Testis (tissue), 3 donors: ENCODE data around the gene CDH4. TPM values are rescaled to one million over a fixed set of nuclear protein-coding genes. Genes with fewer than 3 reads are reported as not detected.

Experiments
- DNase-seq: peaks from one replicate; pipeline ENCODE4 v3.0.0-alpha.2; 2019
- H3K27ac ChIP-seq, 2 donors: fragments of 200-600 bp; sonication (generic); one replicate each; pipeline ENCODE4 v1.5.1; 2019
- H3K27me3 ChIP-seq: fragments of 200-600 bp; sonication (generic); one replicate; pipeline ENCODE4 v1.5.1; 2019
- H3K36me3 ChIP-seq: fragments of 200-600 bp; sonication (generic); one replicate; pipeline ENCODE4 v1.5.1; 2017; ENCODE audit warnings: low read depth; ENCODE audit errors: missing control alignments
- H3K4me1 ChIP-seq: fragments of 200-600 bp; sonication (generic); one replicate; pipeline ENCODE4 v1.5.1; 2019
- H3K4me3 ChIP-seq, 2 donors: fragments of 200-600 bp; sonication (generic); one replicate each; pipeline ENCODE4 v1.5.1; 2017 to 2019
- H3K9me3 ChIP-seq: fragments of 200-600 bp; sonication (generic); one replicate; pipeline ENCODE4 v1.5.1; 2017
- POLR2A ChIP-seq: fragments of 450-650 bp; IDR thresholded peaks from one replicate; pipeline ENCODE4 v1.6.1; 2017; ENCODE audit warnings: antibody characterized with exemption, mild to moderate bottlenecking, moderate library complexity
- WGBS, 2 donors: methylation state at CpG; one replicate each; pipeline ENCODE4 v1.1.5; 2018; 5-methylcytosine and 5-hydroxymethylcytosine counted together
- intact Hi-C: fragments of 100-400 bp; cut with DNase I; formaldehyde crosslinking; loops from one replicate; pipeline ENCODE4 v1.15.1; 2023; ENCODE audit warnings: low total_unique reads
- polyA plus RNA-seq: library from polyadenylated mRNA; stranded (reverse); fragments of 350-450 nt; fragmentation: Illumina TruSeq; extraction: RNeasy Lipid Tissue Mini Kit (QIAGEN cat#74804); gene quantifications from one replicate; pipeline ENCODE4 v1.2.3, GENCODE V29; 2014; ENCODE audit warnings: low read depth, low replicate concordance; ENCODE audit not compliant: insufficient read depth
- total RNA-seq, 2 donors: library from RNA; depleted of rRNA; stranded (reverse); fragments of >200 nt; gene quantifications; one replicate each; pipeline ENCODE4 v1.2.3, GENCODE V29; 2016
- TF ChIP-seq, protein P1 (sequence below), 3 experiments: fragments of 450-650 bp in 2 of 3; fragments of 200-600 bp in 1 of 3; sonication (generic) in 1 of 3; IDR thresholded peaks; one replicate each; pipeline ENCODE4 v1.5.1; 2016 to 2019; ENCODE audit warnings: antibody characterized with exemption in 3 of 3, mild to moderate bottlenecking in 2 of 3, moderate library complexity in 1 of 3

The CDH4 gene
- total and polyA plus RNA-seq, 3 donors from 2014 or later = 1.4 to 3.3 (median 1.9) TPM

DNA sequence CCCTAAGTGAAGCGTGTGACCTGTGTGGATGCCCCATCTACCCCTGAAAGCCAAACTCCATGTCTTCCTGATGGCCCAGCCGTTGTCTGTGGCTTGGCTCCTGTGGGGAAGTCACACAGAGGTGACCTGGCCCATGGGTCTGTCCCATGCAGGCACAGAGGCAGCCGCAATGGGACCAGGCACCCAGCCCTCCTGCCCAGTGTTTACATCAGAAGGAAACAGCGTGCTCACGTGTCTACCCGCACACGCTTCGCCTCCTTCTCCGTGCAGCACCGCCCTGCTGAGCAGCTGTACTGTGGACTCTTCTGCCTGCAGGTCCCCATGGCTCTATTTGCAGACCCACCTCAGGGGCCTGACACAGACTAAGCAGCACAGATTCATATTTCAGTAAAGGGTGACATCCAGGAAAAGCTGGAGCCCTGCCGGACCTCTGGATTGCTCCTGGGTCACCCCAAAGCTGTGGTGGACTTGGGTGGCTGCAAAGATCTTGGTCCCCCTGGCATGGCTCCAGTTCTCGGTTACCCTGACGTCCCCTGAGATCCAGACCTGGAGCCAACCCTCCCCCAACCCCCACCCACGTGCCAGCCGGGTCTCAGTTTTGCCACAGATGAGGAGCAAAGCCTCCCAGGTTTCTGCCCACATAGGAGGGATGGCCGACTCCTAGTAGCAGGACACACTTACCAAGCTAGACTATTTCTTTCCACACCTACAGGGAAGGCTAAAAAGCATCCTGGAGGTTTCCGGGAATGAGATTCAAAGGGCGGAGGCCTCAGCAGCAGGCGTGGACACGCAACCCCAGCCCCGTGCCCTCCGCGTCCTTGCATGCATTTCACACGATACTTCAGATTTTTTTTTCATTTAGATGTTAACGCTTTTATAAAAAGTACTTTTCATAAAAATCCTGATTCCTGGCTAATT is 120.3 kb downstream of the CDH4 start:
- intact Hi-C loops = no loop called here
- TF ChIP-seq, protein P1, sequence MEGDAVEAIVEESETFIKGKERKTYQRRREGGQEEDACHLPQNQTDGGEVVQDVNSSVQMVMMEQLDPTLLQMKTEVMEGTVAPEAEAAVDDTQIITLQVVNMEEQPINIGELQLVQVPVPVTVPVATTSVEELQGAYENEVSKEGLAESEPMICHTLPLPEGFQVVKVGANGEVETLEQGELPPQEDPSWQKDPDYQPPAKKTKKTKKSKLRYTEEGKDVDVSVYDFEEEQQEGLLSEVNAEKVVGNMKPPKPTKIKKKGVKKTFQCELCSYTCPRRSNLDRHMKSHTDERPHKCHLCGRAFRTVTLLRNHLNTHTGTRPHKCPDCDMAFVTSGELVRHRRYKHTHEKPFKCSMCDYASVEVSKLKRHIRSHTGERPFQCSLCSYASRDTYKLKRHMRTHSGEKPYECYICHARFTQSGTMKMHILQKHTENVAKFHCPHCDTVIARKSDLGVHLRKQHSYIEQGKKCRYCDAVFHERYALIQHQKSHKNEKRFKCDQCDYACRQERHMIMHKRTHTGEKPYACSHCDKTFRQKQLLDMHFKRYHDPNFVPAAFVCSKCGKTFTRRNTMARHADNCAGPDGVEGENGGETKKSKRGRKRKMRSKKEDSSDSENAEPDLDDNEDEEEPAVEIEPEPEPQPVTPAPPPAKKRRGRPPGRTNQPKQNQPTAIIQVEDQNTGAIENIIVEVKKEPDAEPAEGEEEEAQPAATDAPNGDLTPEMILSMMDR (IDR thresholded peaks at IDR 0.05) = no peak
- no peak for TF ChIP-seq POLR2A
- 92 to 93% methylated on average over 13 to 25 of the region's 25 CpGs for WGBS, 2 donors
- Histone ChIP-seq H3K4me3 (no peak overlapping the region), H3K27ac (no peak overlapping the region), H3K27me3 (no peaks in the 10 kb centered on the region), H3K36me3 (no peaks in the 10 kb centered on the region), H3K4me1 (no peaks in the 10 kb centered on the region), H3K9me3 (no peaks in the 10 kb centered on the region)
- DNase-seq = no peak

DNA sequence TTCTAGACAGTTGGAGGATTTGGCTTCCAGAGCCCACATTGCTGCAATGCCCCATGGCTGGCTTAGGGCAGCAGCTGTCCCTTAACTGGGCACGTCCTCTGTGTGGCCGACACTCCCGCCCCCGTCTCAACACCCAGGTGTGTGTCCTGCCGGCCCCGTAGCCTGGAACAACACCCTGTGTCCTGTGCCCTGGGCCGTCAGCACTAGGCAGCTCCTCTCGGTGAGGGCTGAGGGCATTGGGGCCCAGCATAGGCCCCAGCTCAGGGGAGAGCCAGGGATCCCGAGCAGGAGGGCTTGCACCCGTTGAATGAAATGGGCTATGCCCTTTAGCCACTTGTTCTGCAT is 121.0 kb downstream of the CDH4 start:
- H3K27ac ChIP-seq = no peak overlapping the region
- no peaks in the 10 kb centered on the region for H3K27me3 ChIP-seq
- no peak for DNase-seq
- no peaks in the 10 kb centered on the region for H3K9me3 ChIP-seq
- TF ChIP-seq, protein P1 (IDR thresholded peaks at IDR 0.05) = no peak
- TF ChIP-seq POLR2A = no peak
- H3K4me1 ChIP-seq = no peaks in the 10 kb centered on the region
- intact Hi-C loops = no loop called here
- WGBS, 2 donors = 71 to 82% methylated on average over 8 to 10 of the region's 10 CpGs
- H3K4me3 ChIP-seq = no peak overlapping the region
- H3K36me3 ChIP-seq = no peaks in the 10 kb centered on the region

DNA sequence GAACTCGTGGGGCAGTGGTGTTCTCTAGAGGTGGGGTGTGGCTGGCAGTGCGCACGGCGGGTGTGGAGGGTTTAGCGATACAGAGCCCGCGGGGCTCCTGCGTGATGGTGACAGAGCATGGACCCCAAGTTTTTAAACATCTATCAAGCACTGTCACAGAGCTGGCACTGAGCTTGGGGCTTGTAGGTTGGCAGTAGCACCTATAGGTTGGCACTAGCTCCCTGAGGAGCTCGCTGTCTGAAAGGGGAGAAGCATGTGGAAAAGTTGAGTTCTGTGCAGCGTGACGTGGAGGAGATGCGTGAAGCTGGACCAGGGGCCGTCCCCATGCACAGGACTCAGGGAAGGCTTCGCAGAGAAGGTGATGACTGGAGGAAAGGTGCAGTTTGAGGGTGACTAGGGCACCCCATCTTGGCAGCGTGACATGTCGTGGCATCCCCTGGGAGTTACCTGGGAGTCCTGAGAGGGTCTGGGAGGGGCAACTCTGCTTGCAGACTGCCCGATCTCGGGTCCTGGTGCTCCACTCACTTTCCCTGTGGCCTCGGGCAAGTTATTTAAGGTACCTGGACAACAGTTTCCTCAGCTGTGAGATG is 122.0 kb downstream of the CDH4 start:
- no peak for TF ChIP-seq POLR2A
- TF ChIP-seq, protein P1 (IDR thresholded peaks at IDR 0.05) = no peak
- Histone ChIP-seq H3K36me3 (no peaks in the 10 kb centered on the region), H3K9me3 (no peaks in the 10 kb centered on the region)

DNA sequence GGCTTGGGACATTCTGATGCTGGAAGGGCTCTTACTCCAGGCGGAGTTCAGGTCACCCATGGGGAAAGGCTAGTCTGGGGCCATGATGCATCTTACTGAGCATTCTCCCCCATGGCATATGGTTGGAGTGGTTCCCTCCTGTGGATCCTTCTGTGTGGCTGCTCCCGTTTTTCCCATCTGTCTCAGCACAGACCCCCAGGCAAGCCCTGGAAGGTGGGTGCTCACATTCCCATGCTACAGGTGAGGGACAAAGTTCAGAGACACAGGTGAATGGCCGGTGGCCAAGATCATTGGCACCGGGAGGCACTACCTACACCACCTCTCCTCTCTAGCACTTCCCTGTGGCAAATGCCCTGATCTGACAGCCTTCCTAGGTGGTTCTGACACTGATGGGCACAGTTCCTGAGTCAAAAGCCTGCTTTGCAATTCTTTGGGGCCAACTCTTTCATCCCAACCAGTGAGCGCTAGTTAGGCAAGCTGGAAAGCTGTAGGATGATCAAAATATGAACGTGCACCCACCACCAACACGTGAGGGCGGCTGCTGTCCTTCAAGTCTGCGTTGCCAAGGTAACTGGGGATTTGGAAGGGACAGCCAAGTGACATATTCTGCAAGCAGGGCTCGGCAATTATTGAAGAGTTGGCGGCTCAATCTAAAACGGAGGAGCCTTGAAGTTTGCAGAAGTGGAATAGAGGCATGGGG is 124.6 kb downstream of the CDH4 start:
- H3K36me3 ChIP-seq = no peaks in the 10 kb centered on the region
- H3K4me1 ChIP-seq = no peaks in the 10 kb centered on the region
- no peak for DNase-seq
- H3K27ac ChIP-seq = no peak overlapping the region
- no peak for TF ChIP-seq POLR2A
- TF ChIP-seq, protein P1 (IDR thresholded peaks at IDR 0.05) = no peak
- 85 to 87% methylated on average over 12 of the region's 12 CpGs for WGBS, 2 donors
- no peaks in the 10 kb centered on the region for H3K9me3 ChIP-seq
- no peaks in the 10 kb centered on the region for H3K27me3 ChIP-seq
- intact Hi-C loops = no loop called here
- no peak overlapping the region for H3K4me3 ChIP-seq

More for the DNA sequence above, 122.0 kb downstream of the CDH4 start:
- 86 to 94% methylated on average over 15 to 19 of the region's 19 CpGs for WGBS, 2 donors
- Histone ChIP-seq H3K4me3 (no peak overlapping the region), H3K4me1 (no peaks in the 10 kb centered on the region), H3K27ac (no peak overlapping the region), H3K27me3 (no peaks in the 10 kb centered on the region)
- no peak for DNase-seq
- intact Hi-C loops = no loop called here
